Stimulated activated naive CD8-positive, alpha-beta T cell treated with anti-CD3 and anti-CD28 coated beads, Interleukin-15, Interleukin-2, amounts not matched to agents 100 U/mL and 50 U/mL, for 24 hours (primary cell): Measurements from ENCODE around the gene ST6GALNAC3.

Experiments used
- ATAC-seq: fragments of 150-1000 bp; cut with Tn5 transposase; one replicate; pipeline ENCODE4 v1.10.0; 2021
- DNase-seq: peaks from one replicate; pipeline ENCODE4 v3.0.0; 2021

Gene ST6GALNAC3

DNA sequence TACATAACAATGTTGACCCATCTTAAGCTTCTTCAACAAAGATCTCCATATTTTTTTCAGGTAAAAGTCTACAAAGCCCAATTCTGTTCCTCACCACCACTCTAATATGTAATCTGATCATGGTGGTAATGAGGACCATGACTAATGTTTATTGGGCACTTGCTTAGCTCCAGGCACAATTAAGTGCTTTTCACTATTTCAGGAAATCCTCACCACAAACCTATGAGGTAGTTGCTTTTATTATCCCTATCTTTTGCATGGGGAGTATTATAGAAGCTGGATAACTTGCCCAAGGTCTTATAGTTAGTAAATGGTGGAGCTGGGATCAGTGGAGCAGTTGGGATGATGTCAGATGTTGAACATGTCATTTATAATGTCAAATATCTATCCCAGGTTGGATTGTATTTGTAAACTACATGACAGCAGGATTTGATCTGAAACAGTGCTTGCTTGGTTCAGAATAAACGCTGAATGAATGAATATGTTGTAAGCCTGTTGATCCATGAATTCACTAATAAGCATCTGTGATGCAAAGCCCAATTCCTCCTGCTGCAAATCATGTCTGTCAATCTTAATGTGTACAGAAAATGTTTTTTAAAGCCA, 509.4 kb downstream of the ST6GALNAC3 start:
- ATAC-seq (no peak), DNase-seq (no peak)

DNA sequence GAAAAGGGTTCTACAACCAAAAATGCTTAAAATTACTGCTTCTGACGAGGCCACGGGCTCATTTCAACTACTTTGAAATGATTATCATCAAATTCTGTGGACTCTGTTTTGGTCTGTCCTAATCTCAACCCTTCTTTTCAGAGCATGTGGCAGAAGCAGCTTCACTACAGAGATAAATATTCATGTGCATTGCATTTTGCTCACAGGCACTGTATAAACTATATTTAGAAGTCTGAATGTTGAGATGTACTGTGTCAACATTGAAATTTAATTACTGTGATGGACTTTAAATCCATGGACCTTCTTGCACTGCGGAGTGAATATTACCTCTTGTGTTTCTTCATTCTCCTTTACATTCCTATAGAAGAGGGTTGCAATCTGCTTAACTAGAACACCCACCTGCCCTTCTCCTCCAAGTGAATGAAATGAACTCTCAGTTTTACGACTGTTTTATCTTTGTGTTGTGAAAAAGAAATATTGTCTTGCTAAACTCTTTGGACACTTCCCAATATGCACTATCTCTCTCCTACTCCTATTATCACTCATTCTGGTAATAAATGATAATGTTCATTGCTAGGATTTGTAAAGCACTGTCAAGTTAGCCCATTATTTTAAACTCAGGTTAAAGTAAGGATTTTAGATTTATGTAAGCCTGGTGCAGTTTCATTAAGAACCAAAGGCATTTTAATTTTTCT, 511.6 kb downstream of the ST6GALNAC3 start:
- no peak for DNase-seq
- ATAC-seq: no peak

DNA sequence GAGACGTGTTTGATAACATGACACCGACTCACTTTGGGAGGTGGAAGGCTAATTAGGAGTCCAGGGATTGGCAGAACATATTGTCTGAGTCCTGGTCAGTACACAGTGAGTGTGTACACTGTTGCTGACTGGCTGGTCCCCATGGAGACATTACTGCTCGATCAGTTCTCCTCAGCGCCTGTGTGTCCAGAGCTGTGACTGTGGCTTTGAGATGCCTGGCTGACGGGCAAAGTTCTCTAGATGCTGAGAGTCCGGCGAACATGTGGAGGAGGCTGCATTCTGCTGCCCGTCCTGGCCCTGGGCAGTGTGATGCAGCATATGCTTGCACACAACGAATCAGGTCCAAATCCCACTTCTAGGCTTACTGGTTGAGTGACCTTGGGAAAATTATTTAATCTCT, 512.7 kb downstream of the ST6GALNAC3 start:
- ATAC-seq: no peak
- DNase-seq: no peak

DNA sequence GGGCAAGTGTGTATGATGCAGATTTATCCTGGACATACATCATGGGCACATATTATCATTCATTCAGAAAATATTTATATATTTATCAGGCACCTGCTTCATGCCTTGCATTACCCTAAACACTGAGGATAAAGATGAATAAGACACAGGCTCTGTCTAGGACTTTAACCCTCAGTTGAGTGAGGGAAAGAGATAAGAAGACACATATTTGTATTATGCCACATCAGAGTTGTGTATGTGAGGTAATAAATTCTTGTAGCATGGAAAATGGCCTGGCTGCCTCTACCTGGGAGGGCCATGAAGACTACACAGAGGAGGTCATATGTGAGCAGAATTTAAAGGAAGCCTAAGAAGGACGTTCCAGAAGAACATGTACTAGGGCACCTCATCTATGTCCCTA, 516.9 kb downstream of the ST6GALNAC3 start:
- ATAC-seq (no peak), DNase-seq (no peak)

DNA sequence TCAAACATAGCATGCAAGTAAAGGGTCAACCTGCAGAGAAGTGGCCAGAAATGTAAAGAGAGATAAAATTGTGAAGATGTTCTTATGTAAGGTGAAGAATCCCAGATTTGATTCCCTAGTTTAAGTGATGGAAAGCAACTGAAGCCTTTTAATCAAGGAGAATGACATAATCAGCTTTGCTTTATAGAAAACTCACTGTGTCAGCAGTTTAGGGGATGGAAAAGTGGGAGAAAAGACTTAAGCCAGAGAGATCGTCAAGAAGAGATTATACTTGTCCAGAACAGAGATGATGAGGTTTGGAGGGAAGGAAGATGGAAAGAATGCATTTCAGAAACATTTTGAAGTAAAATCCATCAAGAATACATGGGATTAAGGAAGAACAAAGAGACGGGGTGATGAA, 517.4 kb downstream of the ST6GALNAC3 start:
- DNase-seq (no peak), ATAC-seq (no peak)

DNA sequence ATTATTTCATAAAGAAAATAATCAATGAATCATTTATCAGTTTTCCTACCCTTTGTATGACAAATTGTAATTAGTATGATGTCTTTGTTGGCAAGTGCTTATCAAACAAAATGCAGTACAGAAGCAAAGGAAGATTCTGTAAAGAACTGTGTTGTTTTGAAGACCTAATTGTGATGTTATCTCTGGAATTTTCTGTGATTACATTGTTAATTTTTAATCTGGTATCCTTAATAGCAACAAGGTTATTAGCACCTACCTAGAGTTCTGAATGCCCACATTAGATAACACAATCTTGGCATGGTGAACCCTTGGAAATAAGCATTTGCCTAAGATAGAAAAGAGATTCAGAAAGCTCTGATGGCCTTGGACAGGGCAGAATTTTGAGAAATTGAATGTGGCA, 518.6 kb downstream of the ST6GALNAC3 start:
- ATAC-seq: no peak

DNA sequence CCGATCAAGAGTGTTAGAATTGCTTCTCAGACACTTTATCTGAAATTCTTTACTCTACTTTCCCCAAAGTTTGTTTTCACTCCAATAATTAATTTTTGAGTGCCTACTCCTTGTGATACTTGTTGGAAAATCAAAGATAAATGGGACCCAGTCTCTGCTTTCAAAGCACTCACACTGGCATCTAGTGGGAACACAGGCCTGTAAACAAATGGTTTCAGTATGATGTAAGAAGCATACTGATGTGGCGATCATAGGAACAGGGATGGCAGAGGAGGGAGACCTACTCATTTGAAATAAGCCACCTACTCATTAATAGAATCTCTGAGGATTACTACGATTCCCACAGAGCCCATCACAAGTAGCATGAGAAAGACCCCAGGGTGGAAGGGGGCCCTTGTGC, 519.1 kb downstream of the ST6GALNAC3 start:
- ATAC-seq: no peak
- DNase-seq: no peak

More for the DNA sequence above, 518.6 kb downstream of the ST6GALNAC3 start:
- DNase-seq: no peak

DNA sequence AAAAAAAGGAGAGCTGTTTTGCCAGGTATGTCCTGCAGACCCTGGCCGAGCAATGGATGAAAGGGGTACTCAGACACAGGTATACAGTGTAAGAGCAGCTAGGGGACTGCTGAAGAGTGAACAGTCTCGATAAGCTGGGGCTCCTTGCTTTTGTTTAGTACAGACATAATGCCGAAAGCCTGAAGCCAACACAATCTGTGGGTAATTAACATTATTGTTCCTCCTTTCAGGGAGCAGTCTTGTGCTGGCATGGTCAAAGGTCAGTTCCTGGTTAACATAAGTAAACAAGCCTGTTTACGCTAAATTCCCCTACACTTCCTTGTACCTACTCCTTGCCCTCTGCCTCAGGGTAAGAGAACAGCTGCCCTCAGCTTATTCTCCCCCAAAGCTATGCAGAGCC, 520.5 kb downstream of the ST6GALNAC3 start:
- no peak for DNase-seq
- no peak for ATAC-seq

DNA sequence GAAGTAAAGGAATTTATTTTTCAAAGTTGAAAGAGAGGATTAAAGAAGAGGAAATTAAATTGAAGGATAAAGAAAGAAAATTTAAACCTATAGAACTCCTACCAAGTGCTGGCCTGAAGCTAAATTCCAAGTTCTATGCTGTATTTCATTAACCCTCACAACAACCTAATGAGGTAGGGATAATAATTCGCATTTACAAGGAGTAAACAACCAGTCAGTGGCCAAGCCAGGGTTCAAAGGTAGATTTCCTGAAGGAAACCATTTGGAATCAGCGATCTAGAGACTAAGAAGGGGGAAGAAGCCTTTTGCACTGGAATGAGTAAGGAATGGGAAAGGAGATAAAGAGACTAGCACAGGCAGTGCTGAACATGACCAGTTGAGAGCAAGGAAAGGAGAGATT, 526.9 kb downstream of the ST6GALNAC3 start:
- ATAC-seq (no peak), DNase-seq (no peak)

DNA sequence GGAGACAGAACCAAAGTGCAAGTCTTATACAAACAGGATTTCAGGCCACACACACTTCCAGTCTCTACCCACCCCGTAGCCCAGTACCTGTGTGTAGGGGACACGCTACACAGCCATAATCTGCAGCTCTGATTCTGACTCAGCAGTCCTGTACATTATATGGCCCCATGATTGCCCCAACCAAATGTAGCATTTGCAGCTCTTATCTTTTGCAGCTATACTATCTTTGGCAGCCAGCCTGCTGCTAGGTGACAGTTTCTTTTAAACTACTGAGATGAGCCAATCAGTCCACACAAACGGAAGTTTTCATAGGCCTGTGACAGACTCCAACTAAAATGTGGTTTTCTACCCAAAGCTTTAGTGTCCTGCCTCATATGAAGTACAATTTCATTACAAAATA, 533.2 kb downstream of the ST6GALNAC3 start:
- DNase-seq: no peak
- ATAC-seq: no peak

DNA sequence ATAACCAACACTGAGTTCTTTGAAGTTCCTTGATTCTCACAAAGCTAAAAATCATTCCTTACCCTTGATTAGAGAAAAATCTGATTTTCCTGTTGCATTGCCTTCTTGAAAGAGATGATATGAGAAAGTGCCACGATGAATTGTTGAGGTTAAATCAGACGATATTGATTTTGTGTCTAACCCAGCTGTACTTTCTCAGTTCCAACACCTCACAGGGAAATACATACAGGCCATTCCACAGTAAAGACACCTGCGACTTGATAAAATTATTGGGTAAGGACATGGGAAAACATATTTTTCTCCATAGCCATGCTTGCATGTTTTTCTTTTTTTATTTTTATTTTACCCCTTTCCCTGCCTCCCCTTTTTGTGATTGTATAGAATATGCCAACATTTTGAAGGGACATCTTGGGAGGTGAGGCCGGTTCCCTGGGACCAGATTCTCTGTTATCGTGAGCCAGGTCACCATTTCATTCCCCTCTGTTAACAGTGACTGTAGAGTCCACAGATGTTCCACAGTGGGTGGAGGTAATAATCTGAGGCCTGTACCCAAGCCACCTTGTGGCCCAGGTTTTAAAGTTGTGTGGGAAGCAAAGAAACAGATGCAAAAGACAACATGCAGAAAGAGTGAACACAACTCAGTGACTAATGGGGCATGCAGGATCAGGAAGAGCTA, 537.4 kb downstream of the ST6GALNAC3 start:
- ATAC-seq: no peak
- DNase-seq: no peak

DNA sequence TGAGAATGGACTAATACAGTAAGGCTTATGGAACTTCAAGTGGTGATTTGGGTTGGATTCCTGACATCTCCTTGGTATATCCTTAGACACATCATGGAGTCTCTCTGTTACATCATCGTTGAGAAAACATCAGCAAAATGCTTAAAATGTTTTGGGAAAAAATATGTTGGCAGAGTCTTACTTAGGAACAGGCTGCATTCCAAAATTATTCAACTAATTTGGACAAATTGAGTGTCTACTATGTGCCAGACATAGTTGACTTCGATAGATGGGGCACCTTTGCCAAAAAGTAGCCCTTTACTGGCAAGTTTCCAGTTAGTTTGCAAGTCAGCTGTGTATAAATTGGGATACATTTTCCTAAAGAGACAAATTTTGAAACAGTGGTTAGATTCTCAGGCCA, 539.3 kb downstream of the ST6GALNAC3 start:
- ATAC-seq (no peak), DNase-seq (no peak)

DNA sequence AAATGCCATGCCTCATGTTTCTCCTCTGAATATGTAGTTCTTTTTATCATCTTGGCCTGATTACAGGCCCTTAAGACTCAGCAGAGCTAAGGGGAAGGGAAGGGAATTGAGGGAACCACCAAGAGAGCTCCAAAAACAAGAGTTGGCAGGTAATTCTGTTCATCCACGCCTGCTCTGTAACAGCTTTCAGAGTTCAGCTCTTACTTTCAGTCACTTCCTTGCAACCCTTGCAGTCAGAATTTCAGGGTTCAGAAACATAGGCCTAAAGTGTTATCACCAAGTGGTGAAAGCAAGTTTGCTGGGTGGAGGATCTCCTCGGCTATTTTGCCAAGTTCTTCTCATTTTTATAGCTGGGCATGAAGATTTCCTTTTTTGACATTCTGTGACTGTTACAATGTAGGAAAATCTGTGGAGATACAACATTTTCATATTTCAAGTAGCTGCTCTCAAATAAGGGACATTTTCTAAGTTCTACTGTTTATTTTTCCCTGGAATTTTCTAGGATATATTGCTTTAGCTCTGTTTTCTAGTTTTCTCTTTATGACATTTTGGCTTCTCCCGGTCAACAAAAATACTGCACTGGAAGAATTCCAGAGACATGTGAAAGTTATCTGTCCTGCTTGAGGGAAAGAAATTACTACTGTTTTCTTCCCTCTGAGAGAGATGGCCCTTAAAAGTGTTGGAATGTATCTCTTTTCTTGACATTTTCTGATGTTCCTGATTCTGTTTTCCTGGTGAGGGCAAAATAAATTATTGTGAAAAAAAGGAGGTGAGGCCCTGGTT, 540.9 kb downstream of the ST6GALNAC3 start:
- ATAC-seq: no peak
- no peak for DNase-seq

DNA sequence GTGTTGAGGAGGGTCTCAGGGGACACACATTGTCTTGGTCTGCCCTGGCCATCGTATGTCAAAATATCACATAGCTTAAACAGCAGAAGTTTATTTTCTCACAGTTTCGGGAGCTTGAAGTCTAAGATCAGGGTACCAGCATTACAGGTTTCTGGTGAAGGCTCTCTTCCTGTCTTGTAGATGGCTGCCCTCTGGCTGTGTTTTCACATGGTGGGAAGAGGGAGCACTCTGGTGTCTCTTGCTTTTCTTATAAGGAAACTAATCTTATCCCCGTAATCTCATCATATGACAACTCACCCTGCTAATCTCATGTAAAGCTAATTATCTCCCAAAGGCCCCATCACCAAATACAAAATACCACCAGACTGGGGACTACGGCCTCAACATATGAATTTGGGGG, 545.8 kb downstream of the ST6GALNAC3 start:
- no peak for ATAC-seq
- DNase-seq: no peak

DNA sequence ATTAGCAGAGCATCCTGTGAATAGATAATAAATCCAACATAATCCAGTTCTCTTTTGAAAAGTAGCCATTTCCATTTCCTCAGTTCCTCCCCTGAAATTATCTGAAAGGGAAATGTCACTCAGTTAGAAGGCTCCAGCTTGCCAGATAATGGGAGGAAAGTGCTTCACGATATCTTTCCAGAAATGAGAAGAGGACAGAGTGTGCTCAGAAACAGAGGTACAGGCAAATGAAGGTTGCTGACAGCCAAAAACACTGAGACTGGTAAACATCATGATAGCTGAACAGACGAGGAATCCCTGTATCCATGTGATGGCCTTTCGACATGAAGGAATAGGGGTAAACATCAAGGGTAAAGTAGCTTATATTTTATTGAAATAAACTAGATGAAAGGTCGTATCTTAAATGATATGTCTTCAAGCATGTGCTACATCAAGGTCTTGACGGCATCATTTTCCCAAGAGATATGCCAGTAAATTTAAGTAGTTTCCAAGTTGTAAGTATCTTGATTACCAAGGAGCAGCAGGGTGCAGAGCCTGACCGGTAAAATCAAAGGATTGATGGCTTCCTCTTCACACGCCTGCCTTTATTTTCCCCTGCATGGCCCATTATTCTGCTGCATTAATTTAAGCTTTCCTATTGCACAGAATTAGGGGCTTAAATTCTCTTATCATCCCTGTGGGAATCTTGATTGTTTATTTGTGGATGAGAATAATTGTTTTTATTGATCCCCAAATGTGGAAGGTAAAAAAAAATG, 548.4 kb downstream of the ST6GALNAC3 start:
- ATAC-seq (no peak), DNase-seq (no peak)

DNA sequence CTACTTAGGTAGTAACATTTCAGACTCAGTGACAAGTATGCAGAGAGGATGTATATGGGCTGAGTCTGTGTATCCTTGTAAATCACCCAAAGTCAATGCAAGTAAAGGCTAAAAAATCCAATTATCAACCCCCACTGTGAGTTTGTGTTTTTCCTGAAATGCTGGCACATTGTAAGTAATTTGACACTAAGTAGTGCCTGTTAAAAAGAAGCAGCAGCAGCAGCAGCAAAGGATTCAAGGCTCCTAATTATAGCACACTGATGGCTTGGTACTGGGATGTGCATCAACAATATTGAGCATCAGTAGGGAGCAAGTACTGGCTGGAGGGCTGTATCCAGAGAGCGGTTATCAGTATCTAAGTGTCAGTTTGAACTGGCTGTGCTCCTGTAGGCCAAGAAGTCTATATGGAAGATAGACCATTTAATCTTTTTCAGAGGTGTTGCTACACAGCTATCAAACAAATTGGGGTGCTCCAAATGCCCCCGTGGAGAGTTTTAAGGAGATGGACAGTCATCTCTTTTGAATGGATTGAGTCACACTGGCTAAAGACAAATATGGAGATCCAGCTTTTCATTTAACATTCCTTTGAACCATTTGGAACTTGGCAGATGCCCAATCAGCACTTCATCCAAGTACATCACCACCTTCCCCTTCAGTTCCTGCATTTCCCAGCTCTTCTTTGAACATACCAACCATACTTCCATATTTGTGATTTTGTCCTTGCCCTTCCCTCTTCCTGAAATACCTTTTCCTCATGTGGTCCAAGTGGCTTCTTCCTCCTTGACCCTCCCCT, 551.5 kb downstream of the ST6GALNAC3 start:
- DNase-seq: no peak

DNA sequence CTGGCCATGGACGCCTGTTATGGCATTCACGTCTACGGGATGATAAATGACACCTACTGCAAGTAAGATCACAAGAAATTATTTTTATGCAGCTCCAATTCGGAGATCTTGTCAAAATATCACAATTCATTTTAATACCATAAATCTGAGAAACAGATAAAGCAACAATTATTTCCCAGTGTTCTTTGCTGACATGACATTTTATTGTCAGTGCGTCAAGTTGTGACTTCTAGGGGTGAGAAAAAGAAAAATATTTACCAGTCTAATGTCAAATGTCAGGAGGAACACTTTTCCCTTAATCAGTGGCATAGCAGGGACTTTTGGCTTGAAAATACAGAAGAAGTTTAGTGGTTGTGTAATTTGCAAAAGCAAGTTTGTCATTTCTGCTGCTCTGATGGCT, 553.0 kb downstream of the ST6GALNAC3 start:
- DNase-seq (no peak), ATAC-seq (no peak)

More for the DNA sequence above, 551.5 kb downstream of the ST6GALNAC3 start:
- ATAC-seq: no peak

DNA sequence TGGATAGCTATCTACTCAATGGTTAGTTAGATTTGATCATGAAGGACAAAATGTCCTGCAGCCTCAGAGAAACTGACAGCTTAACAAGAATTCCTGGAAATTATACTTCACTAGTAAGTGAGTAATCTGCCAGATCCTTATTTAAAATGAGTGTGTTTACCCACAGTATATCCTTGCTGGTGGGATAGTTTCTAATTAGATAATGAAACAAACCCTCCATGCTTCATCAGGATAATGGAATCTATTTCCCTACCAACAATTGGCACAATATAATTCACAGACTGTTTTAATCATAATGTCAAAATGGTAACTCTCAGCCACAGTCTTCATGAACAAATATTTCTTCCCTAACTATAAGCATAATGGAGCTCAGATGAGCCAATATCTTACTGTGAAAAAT, 553.4 kb downstream of the ST6GALNAC3 start:
- ATAC-seq (no peak), DNase-seq (no peak)

DNA sequence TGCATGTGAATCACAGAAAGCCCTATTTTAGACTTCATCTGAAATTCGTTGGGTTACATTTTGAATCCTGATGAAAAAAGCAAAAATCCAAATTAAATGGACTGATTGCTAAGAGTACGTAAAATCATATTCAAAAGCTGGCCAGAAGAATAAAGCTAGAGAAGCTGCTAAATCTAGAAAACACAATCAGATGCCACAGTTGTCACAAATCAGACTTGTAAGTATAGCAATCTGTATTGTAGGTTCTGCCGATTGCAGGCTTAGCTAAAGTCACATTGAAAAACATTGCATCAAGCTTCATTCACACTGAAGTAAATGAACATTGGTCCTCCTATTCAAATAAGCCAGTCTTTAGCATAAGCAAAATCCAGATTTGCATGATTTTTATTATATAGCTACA, 557.6 kb downstream of the ST6GALNAC3 start:
- DNase-seq (no peak), ATAC-seq (no peak)

DNA sequence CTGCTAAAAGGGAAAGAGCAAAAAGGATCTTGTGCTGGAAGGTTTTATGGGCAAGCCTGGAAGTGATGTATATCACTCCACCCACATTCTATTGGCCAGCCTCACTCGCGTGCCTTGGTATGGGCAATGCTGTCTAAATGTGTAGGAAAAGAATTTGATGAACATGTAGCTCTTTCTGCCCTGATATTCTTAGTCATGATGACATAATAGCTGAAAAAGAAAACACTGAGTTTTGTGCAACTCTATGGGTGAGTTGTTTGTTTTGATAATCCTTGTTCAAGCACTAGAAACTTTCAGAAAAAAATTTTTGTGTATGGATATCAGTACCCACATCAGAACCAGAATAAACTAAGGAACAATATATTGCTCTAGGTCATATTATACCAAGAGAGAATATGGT, 561.2 kb downstream of the ST6GALNAC3 start:
- ATAC-seq (no peak), DNase-seq (no peak)

DNA sequence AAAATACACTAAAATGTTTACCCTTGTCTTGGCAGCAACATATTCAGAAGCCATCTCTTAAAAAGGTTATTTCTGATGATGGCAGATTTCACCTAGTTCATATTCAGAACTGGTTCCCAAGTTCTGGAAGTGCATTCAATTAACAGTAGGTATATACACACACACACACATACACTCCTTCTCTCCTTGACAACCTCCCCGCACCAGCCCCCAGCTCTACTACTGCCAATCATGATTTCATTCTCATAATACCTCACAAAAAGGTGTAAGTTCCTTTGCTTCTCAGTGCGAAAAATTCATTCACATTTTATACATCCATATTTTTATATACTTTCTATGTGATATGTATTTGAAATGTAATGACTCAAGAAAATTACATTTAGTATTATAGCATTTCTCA, 564.6 kb downstream of the ST6GALNAC3 start:
- DNase-seq: no peak

More for the DNA sequence above, 564.6 kb downstream of the ST6GALNAC3 start:
- ATAC-seq: no peak
